Pancreas (tissue), 10 donors: ENCODE results near the gene VAPA. TPM values are rescaled to one million over a fixed set of nuclear protein-coding genes. Genes with fewer than 3 reads are reported as not detected.

Source experiments
- ATAC-seq, 4 donors: fragments of 200-7000 bp; cut with Tn5 transposase; one replicate each; pipeline versions ENCODE4 v1.8.0 to v1.9.1; 2020; ENCODE audit warnings: mild to moderate bottlenecking in 4 of 4, moderate library complexity in 4 of 4
- DNase-seq, 6 donors: peaks; one replicate each; pipeline ENCODE4 v3.0.0-alpha.2; 2020
- FAIRE-seq: peaks from 2 replicates; lab custom pipeline; 2012; peaks lifted over from hg19 to GRCh38; lab: Jason Lieb, UNC
- H3K27ac ChIP-seq, 4 donors: fragments of 200-600 bp; sonication (generic); 1 replicate in 3 of 4; 2 replicates in 1 of 4; pipeline versions ENCODE4 v1.5.0 to v1.8.0; 2020
- H3K27me3 ChIP-seq, 4 donors: fragments of 200-600 bp; one replicate each; pipeline ENCODE4 v1.8.0; 2021
- H3K36me3 ChIP-seq, 3 donors: fragments of 200-600 bp; sonication (generic) in 1 of 3; one replicate each; pipeline versions ENCODE4 v1.5.0 to v1.8.0; 2020 to 2021
- H3K4me1 ChIP-seq, 3 donors: fragments of 200-600 bp; one replicate each; pipeline ENCODE4 v1.8.0; 2021
- H3K4me3 ChIP-seq, 4 donors: fragments of 200-600 bp; sonication (generic) in 2 of 4; one replicate each; pipeline versions ENCODE4 v1.5.0 to v1.8.0; 2020 to 2021
- H3K9me3 ChIP-seq, 4 donors: fragments of 200-600 bp; one replicate each; pipeline ENCODE4 v1.8.0; 2021
- WGBS, 2 donors: extraction: QIAGEN DNeasy Blood & Tissue Kit; methylation state at CpG; one replicate each; pipeline ENCODE4 v1.1.7; 2013; 5-methylcytosine and 5-hydroxymethylcytosine counted together
- intact Hi-C, 3 donors: fragments of 100-400 bp; cut with DNase I; formaldehyde crosslinking; loops; one replicate each; pipeline versions ENCODE4 v1.11.1 to v1.14.2; 2022
- polyA plus RNA-seq, 2 donors: library from polyadenylated mRNA; stranded (reverse); fragments of 200-250 nt; gene quantifications; one replicate each; pipeline ENCODE4 v1.2.3, GENCODE V29; 2013
- total RNA-seq, 6 donors: library from RNA; stranded (reverse); fragmentation: NEBNext Ultra II Directional in 4 of 6; extraction: Animal tissue kit (Norgen Biotek cat#: 25700) in 4 of 6; gene quantifications; one replicate each; pipeline versions ENCODE4 v1.2.1 to v1.2.4, GENCODE V29; 2021 to 2023
- TF ChIP-seq, protein P1 (sequence below), 4 donors: fragments of 200-600 bp; sonication (generic) in 3 of 4; IDR thresholded peaks; one replicate each; pipeline versions ENCODE4 v1.5.0 to v1.8.0; 2021; ENCODE audit warnings: antibody characterized with exemption in 4 of 4
- donor health status: healthy with polysubstance abuse.
- donor health status: DM: no; HTN: no; CAD: no; lungs with moderate emphysema.
- donor health status: DM: no; HTN: no; CAD: no.
- donor health status: control.
- donor health status: control.
- donor health status: Bipolar disorder and iron deficiency.
- donor health status: DM: yes; HTN: yes; CAD: no.
- donor health status: DM: no; HTN: no; CAD: no.
- donor health status: DM: no; HTN: no; CAD: no.
- donor health status: DM: yes; HTN: yes; CAD: no.

The VAPA gene
- total and polyA plus RNA-seq, 8 donors: 33.5 to 117 (median 97.4) TPM

DNA sequence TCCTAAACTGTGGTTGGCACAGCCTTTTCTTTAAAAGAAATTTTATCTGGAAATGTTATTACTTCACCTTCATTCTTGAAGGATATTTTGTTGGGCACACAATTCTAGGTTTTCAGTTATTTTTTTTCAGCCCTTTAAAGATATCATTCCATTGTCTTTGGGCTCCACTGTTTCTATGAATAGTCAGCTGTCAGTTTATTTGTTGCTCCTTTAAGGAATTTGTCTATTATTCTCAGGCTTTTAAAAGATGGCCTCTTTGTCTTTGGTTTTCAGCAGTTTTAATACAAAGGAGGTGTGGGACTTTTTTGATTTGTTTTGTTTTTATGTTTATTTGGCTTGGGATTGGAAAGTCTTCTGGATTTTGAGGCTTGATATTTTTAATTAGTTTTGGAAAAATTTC is 61.8 kb downstream of the VAPA start:
- H3K27ac ChIP-seq: no peak overlapping the region
- no peak for DNase-seq
- intact Hi-C loops: loop anchor here in 1 of 3 donors (10.0 kb wide), 1 partner anchor 539 kb away; no protein-coding TSS in a partner anchor
- peaks cover 0 to 4% (median 0%) of the 10 kb centered on the region in 4 donors for H3K9me3 ChIP-seq
- TF ChIP-seq, protein P1, sequence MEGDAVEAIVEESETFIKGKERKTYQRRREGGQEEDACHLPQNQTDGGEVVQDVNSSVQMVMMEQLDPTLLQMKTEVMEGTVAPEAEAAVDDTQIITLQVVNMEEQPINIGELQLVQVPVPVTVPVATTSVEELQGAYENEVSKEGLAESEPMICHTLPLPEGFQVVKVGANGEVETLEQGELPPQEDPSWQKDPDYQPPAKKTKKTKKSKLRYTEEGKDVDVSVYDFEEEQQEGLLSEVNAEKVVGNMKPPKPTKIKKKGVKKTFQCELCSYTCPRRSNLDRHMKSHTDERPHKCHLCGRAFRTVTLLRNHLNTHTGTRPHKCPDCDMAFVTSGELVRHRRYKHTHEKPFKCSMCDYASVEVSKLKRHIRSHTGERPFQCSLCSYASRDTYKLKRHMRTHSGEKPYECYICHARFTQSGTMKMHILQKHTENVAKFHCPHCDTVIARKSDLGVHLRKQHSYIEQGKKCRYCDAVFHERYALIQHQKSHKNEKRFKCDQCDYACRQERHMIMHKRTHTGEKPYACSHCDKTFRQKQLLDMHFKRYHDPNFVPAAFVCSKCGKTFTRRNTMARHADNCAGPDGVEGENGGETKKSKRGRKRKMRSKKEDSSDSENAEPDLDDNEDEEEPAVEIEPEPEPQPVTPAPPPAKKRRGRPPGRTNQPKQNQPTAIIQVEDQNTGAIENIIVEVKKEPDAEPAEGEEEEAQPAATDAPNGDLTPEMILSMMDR (IDR thresholded peaks at IDR 0.05): no peak
- no peak for FAIRE-seq
- no peaks in the 10 kb centered on the region for H3K27me3 ChIP-seq
- no peak overlapping the region for H3K4me3 ChIP-seq
- no peaks in the 10 kb centered on the region for H3K4me1 ChIP-seq
- no peak for ATAC-seq
- H3K36me3 ChIP-seq: no peaks in the 10 kb centered on the region

DNA sequence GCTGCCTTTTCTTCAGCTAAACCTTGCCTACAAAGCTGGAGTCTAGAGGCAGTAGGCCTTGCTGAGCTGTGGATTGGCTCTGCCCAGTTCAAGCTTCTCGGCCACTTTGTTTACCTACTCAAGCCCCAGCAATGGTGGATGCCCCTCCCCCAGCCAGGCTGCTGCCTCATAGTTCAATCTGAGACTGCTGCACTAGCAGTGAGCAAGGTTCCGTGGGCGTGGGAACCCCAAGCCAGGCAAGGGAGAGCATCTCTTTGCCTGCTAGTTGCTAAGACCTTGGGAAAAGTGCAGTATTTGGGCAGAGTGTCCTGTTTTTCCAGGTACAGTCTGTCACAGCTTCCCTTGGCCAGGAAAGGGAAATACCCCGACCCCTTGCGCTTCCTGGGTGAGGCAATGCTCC is 68.9 kb downstream of the VAPA start:
- Histone ChIP-seq H3K36me3 (no peaks in the 10 kb centered on the region), H3K9me3 (no peaks in the 10 kb centered on the region), H3K4me3 (no peak overlapping the region), H3K27ac (no peak overlapping the region), H3K27me3 (no peaks in the 10 kb centered on the region), H3K4me1 (peaks cover 0 to 8% (median 4%) of the 10 kb centered on the region in 3 donors)
- no peak for FAIRE-seq
- intact Hi-C loops: no loop called here
- ATAC-seq: no peak
- no peak for DNase-seq
- TF ChIP-seq, protein P1 (IDR thresholded peaks at IDR 0.05): no peak
- 90 to 99% methylated on average over 5 of the region's 5 CpGs for WGBS, 2 donors

DNA sequence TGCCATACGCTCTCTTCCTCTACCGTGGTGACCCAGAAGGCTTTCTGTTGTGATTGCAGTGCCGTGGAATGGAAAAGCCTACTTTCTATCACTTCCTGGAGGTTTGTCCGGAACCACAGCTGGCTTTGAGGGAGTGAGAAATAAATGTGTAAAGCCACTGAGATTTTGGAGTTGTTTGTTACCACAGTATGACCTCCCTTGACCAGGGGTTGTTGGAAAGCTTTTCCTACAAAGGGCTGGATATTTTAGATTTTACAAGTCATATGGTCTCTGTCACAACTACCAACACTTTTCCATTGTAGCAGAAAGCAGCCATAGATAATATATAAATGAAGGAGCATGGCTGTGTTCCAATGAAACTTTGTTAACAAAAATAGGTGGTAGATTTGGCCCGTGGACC is 70.3 kb downstream of the VAPA start:
- no peak overlapping the region for H3K4me3 ChIP-seq
- FAIRE-seq: no peak
- TF ChIP-seq, protein P1 (IDR thresholded peaks at IDR 0.05): no peak

DNA sequence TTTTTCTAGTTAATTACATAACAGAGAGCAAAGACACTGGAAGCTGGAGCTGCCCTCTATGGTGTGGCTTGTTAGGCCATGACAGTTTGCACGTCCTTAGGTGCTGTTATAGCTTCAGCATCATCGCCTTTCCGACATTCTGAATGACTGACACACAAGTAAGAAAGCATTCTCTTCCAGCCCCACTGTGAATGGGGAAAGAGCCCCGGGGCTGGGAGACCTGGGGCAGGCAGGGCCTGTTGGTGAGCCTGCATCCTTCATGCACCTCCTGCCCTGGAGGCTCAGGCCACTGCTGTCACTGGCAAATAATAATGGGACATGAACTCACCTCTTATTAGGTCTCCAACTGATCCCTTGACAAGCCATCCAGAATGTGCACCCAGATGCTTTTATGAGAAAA is 71.8 kb downstream of the VAPA start:
- TF ChIP-seq, protein P1 (IDR thresholded peaks at IDR 0.05): no peak
- no peak overlapping the region for H3K4me3 ChIP-seq
- no peak for ATAC-seq
- H3K27me3 ChIP-seq: no peaks in the 10 kb centered on the region
- H3K4me1 ChIP-seq: peaks cover 0 to 11% (median 9%) of the 10 kb centered on the region in 3 donors
- H3K36me3 ChIP-seq: no peaks in the 10 kb centered on the region
- H3K9me3 ChIP-seq: no peaks in the 10 kb centered on the region
- WGBS, 2 donors: 76 to 89% methylated on average over 4 of the region's 4 CpGs
- no peak for FAIRE-seq
- no peak overlapping the region for H3K27ac ChIP-seq
- intact Hi-C loops: no loop called here
- no peak for DNase-seq

More for the DNA sequence above, 70.3 kb downstream of the VAPA start:
- DNase-seq: no peak
- no peaks in the 10 kb centered on the region for H3K36me3 ChIP-seq
- no peaks in the 10 kb centered on the region for H3K27me3 ChIP-seq
- ATAC-seq: no peak
- H3K27ac ChIP-seq: no peak overlapping the region
- H3K9me3 ChIP-seq: no peaks in the 10 kb centered on the region
- H3K4me1 ChIP-seq: peaks cover 0 to 11% (median 9%) of the 10 kb centered on the region in 3 donors
- intact Hi-C loops: no loop called here
- WGBS, 2 donors: 79 to 82% methylated on average over 5 of the region's 5 CpGs

DNA sequence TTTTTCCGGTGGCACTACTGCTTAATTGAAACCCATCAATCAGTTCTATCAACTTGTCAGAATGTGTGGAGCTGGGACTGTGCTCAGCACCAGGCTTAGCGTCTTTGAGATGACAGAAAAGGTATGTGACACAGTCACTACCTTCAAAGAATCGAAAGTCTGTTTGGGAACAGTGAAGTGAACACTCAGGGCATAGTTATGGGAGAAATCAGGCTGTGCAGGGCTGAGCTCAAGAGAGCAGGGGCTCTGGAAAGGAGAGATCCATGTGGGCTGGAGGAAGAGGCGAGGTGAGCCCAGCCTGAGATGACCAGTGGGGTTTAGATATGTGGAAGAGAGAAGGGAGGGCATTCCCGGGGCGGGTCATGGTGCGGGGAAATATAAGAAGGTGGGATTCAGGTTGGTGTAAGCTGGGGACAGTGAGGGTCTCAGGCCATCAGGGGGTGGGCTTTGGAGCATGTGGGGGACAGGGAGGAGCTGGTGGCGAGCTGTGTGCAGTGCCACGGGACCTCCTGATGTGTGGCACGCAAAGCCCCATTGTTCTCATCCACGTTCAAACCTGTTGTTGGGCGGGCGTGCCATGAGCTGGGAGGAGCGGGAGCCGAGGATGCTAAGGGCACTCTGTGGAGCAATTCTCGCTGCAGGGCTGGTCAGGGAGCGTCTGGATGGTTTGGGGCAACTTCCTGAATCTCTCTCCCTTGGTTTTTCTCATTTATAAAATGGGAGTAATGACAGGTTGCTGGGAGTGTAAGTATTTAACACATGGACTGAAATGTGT is 72.5 kb downstream of the VAPA start:
- FAIRE-seq: no peak

More for the DNA sequence above, 72.5 kb downstream of the VAPA start:
- intact Hi-C loops: no loop called here
- Histone ChIP-seq H3K4me3 (no peak overlapping the region), H3K9me3 (no peaks in the 10 kb centered on the region), H3K27ac (no peak overlapping the region), H3K36me3 (no peaks in the 10 kb centered on the region), H3K4me1 (peaks cover 0 to 11% (median 9%) of the 10 kb centered on the region in 3 donors), H3K27me3 (no peaks in the 10 kb centered on the region)
- DNase-seq (peak in 1 of 6 donors; percentile 28), ATAC-seq (no peak)
- TF ChIP-seq, protein P1 (IDR thresholded peaks at IDR 0.05): no peak
- 81 to 90% methylated on average over 17 of the region's 17 CpGs for WGBS, 2 donors
